ENCODE measurements around the gene SLX1A.

The SLX1A gene

DNA sequence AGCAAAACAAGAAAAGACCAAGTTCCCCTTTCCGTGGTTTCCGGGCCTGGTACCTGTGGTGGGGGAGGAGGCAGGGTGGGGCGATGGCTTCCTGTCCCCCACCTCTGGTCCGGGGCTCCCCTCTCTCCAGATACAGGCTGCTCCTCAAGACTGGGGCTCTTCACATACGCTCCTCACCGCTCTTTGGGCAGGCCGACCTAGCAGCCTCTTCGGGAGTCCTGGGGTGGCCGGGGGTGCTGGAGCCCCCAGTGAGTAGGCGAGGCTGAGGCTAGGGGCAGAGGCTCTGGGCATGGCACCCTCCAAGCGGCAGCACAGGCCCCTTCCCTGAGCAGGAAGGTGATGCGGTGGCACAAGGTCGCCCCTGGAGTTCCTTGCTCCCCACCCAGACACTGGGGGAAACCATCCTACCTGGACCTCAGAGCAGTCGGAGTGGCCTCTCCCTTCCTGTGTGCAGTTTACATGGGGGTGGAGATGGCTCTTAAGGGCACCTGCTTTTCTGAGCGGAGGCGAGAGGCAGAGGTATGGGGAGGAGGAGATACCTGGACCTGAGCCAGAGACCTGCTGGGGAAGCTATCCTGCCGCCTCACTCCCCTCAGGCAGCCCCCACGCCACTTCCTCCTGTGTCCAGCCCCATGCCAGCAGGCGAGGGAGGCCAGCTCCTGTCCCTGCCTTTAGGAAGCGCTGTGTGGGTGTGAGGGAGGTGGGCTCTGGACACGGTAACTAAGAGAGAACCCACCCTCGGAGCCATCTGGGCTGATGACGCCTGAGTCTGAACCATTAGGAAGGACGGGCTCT lies 9.4 kb upstream of the SLX1A start:
- Histone ChIP-seq H3K27ac (ENCODE audit: poor library complexity, severe bottlenecking) (peak overlapping the region; percentile 11), H3K4me1 (ENCODE audit: insufficient read depth, poor library complexity, severe bottlenecking) (no peaks in the 10 kb centered on the region), H3K9me3 (ENCODE audit: severe bottlenecking) (no peaks in the 10 kb centered on the region), H3K4me3 (ENCODE audit: severe bottlenecking) (peak overlapping the region; percentile 47), H3K36me3 (ENCODE audit: low read depth) (peaks cover 6% of the 10 kb centered on the region), H3K27me3 (ENCODE audit: insufficient read depth, poor library complexity, severe bottlenecking) (no peaks in the 10 kb centered on the region)
- ATAC-seq (ENCODE audit: low read depth): peak; percentile 31; the same call in 2 of the 3 replicates
- DNase-seq (ENCODE audit: low spot score): peak; percentile 62
- no peak for TF ChIP-seq CTCF (IDR thresholded peaks at IDR 0.05; ENCODE audit: poor library complexity, severe bottlenecking)

DNA sequence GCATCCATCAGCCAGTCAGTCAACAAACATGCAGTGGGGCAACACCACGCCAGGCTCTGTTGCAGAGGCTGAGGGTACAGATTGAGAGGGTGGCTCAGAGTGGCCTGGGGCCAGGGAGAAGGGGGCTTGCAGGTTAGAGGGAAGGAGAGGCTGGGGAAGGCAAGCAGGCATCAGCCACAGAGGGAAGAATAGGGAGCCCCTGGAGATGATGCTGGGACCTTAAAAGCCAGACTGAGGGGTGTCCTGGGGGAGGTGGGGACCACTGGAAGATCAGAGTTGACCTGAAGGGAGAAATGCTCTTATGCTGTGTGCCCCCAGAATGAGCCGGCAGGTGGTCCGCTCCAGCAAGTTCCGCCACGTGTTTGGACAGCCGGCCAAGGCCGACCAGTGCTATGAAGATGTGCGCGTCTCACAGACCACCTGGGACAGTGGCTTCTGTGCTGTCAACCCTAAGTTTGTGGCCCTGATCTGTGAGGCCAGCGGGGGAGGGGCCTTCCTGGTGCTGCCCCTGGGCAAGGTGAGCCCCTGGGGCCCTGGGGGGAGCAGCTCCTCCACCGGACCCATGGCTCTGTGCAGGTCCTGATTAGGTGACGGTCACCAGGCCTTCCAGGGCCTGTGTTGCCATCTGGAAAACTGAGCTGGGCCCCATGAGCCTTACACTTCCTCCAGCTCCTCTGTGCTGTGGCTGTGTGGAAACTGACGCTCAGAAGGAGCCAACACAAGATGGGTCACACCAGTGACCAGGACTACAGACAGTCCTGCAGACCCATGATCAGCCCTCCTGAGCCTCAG lies 8.6 kb upstream of the SLX1A start:
- Histone ChIP-seq H3K27me3 (ENCODE audit: insufficient read depth, poor library complexity, severe bottlenecking) (no peaks in the 10 kb centered on the region), H3K4me1 (ENCODE audit: insufficient read depth, poor library complexity, severe bottlenecking) (no peaks in the 10 kb centered on the region), H3K27ac (ENCODE audit: poor library complexity, severe bottlenecking) (no peak overlapping the region), H3K4me3 (ENCODE audit: severe bottlenecking) (no peak overlapping the region), H3K36me3 (ENCODE audit: low read depth) (peaks cover 6% of the 10 kb centered on the region), H3K9me3 (ENCODE audit: severe bottlenecking) (no peaks in the 10 kb centered on the region)
- TF ChIP-seq CTCF (IDR thresholded peaks at IDR 0.05; ENCODE audit: poor library complexity, severe bottlenecking): no peak
- DNase-seq (ENCODE audit: low spot score): no peak
- ATAC-seq (ENCODE audit: low read depth): no peak

GRCh38 chr16:30185683-30186421 lies 7.8 kb upstream of the SLX1A start:
- DNase-seq (ENCODE audit: low spot score): peak; percentile 55
- Histone ChIP-seq H3K36me3 (ENCODE audit: low read depth) (peaks cover 6% of the 10 kb centered on the region), H3K27ac (ENCODE audit: poor library complexity, severe bottlenecking) (no peak overlapping the region), H3K9me3 (ENCODE audit: severe bottlenecking) (no peaks in the 10 kb centered on the region), H3K4me3 (ENCODE audit: severe bottlenecking) (no peak overlapping the region), H3K4me1 (ENCODE audit: insufficient read depth, poor library complexity, severe bottlenecking) (no peaks in the 10 kb centered on the region), H3K27me3 (ENCODE audit: insufficient read depth, poor library complexity, severe bottlenecking) (no peaks in the 10 kb centered on the region)
- TF ChIP-seq CTCF (IDR thresholded peaks at IDR 0.05; ENCODE audit: poor library complexity, severe bottlenecking): no peak
- no peak for ATAC-seq (ENCODE audit: low read depth)

DNA sequence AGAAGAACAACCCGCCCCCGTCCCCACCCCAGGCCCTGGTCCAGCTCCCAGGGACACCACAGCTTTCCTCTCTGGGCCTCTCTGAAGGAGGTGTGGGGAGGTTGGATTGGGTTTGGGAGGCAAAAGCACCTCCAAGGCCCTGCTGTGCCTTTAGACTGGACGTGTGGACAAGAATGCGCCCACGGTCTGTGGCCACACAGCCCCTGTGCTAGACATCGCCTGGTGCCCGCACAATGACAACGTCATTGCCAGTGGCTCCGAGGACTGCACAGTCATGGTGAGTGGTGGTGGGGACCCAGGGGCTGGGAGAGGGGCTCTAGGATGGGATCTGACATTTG lies 7.3 kb upstream of the SLX1A start:
- Histone ChIP-seq H3K4me1 (ENCODE audit: insufficient read depth, poor library complexity, severe bottlenecking) (no peaks in the 10 kb centered on the region), H3K9me3 (ENCODE audit: severe bottlenecking) (no peaks in the 10 kb centered on the region), H3K27me3 (ENCODE audit: insufficient read depth, poor library complexity, severe bottlenecking) (no peaks in the 10 kb centered on the region), H3K27ac (ENCODE audit: poor library complexity, severe bottlenecking) (no peak overlapping the region), H3K4me3 (ENCODE audit: severe bottlenecking) (no peak overlapping the region), H3K36me3 (ENCODE audit: low read depth) (peaks cover 6% of the 10 kb centered on the region)
- ATAC-seq (ENCODE audit: low read depth) (no peak), DNase-seq (ENCODE audit: low spot score) (peak; percentile 49)
- no peak for TF ChIP-seq CTCF (IDR thresholded peaks at IDR 0.05; ENCODE audit: poor library complexity, severe bottlenecking)

Data from RWPE2 (cell line).